Measurements from ENCODE around the gene GNRH2.

GRCh38 chr20:3013771-3014170, 29.7 kb upstream of the GNRH2 start:
- TF ChIP-seq CTCF (IDR thresholded peaks at IDR 0.05), result no peak
- TF ChIP-seq POLR2A (IDR thresholded peaks at IDR 0.05), result no peak
